Parathyroid adenoma (tissue), 2 donors: Measurements from ENCODE around the gene ARID3A.

Source experiments
- H2AFZ ChIP-seq: fragments of 300-600 bp; sonication (generic); one replicate; pipeline ENCODE4 v1.7.0; 2017; ENCODE audit warnings: antibody characterized with exemption, mild to moderate bottlenecking
- H3K27ac ChIP-seq: fragments of 300-600 bp; sonication (generic); one replicate; pipeline ENCODE4 v1.7.0; 2017
- H3K27me3 ChIP-seq: fragments of 300-600 bp; sonication (generic); one replicate; pipeline ENCODE4 v1.7.0; 2017; ENCODE audit warnings: low read length; ENCODE audit not compliant: control insufficient read depth, insufficient read depth
- H3K36me3 ChIP-seq: fragments of 300-600 bp; sonication (generic); one replicate; pipeline ENCODE4 v1.7.0; 2017; ENCODE audit warnings: low read length; ENCODE audit not compliant: control insufficient read depth, insufficient read depth
- H3K4me1 ChIP-seq: fragments of 300-600 bp; sonication (generic); one replicate; pipeline ENCODE4 v1.7.0; 2017; ENCODE audit warnings: control low read depth
- H3K4me2 ChIP-seq: fragments of 300-600 bp; sonication (generic); one replicate; pipeline ENCODE4 v1.7.0; 2017; ENCODE audit warnings: low read length
- H3K4me3 ChIP-seq: fragments of 300-600 bp; sonication (generic); one replicate; pipeline ENCODE4 v1.7.0; 2017; ENCODE audit warnings: low read depth, low read length
- H3K79me2 ChIP-seq: fragments of 300-600 bp; sonication (generic); one replicate; pipeline ENCODE4 v1.7.0; 2017; ENCODE audit warnings: control low read depth
- H3K9ac ChIP-seq: fragments of 300-600 bp; sonication (generic); one replicate; pipeline ENCODE4 v1.7.0; 2017; ENCODE audit warnings: mild to moderate bottlenecking
- H3K9me3 ChIP-seq: fragments of 300-600 bp; sonication (generic); one replicate; pipeline ENCODE4 v1.7.0; 2017; ENCODE audit warnings: low read length; ENCODE audit not compliant: control insufficient read depth
- CTCF ChIP-seq: fragments of 300-600 bp; sonication (generic); IDR thresholded peaks from one replicate; pipeline ENCODE4 v1.7.0; 2017; ENCODE audit warnings: antibody characterized with exemption, mild to moderate bottlenecking
- donor health status: primary hyperparathyroidism.

The ARID3A gene

GRCh38 chr19:953445-954271, 27.8 kb downstream of the ARID3A start:
- H3K4me2 ChIP-seq: peak overlapping the region; percentile 87
- H3K36me3 ChIP-seq: no peaks in the 10 kb centered on the region
- no peaks in the 10 kb centered on the region for H3K27me3 ChIP-seq
- peaks cover 10% of the 10 kb centered on the region for H3K4me1 ChIP-seq
- peaks cover 54% of the 10 kb centered on the region for H3K79me2 ChIP-seq
- no peak overlapping the region for H3K9ac ChIP-seq
- H2AFZ ChIP-seq: no peak overlapping the region
- H3K9me3 ChIP-seq: no peaks in the 10 kb centered on the region
- no peak overlapping the region for H3K4me3 ChIP-seq
- no peak overlapping the region for H3K27ac ChIP-seq
- no peak for TF ChIP-seq CTCF

- Histone ChIP-seq H3K4me3 (no peak overlapping the region), H3K79me2 (peaks cover 49% of the 10 kb centered on the region), H3K9ac (no peak overlapping the region), H3K36me3 (no peaks in the 10 kb centered on the region), H3K9me3 (no peaks in the 10 kb centered on the region), H2AFZ (no peak overlapping the region), H3K4me2 (no peak overlapping the region), H3K27ac (no peak overlapping the region), H3K27me3 (no peaks in the 10 kb centered on the region), H3K4me1 (peaks cover 10% of the 10 kb centered on the region)
- TF ChIP-seq CTCF: no peak
Measured at GRCh38 chr19:954272-954671, 28.4 kb downstream of the ARID3A start.

GRCh38 chr19:954672-955494, 29.0 kb downstream of the ARID3A start:
- no peak overlapping the region for H3K9ac ChIP-seq
- no peak overlapping the region for H2AFZ ChIP-seq
- H3K4me2 ChIP-seq: no peak overlapping the region
- H3K4me1 ChIP-seq: peaks cover 10% of the 10 kb centered on the region
- no peak overlapping the region for H3K4me3 ChIP-seq
- no peak overlapping the region for H3K27ac ChIP-seq
- no peak for TF ChIP-seq CTCF
- peaks cover 45% of the 10 kb centered on the region for H3K79me2 ChIP-seq
- H3K36me3 ChIP-seq: no peaks in the 10 kb centered on the region
- H3K9me3 ChIP-seq: no peaks in the 10 kb centered on the region
- no peaks in the 10 kb centered on the region for H3K27me3 ChIP-seq

- Histone ChIP-seq H3K4me2 (no peak overlapping the region), H2AFZ (no peak overlapping the region), H3K79me2 (peaks cover 41% of the 10 kb centered on the region), H3K36me3 (no peaks in the 10 kb centered on the region), H3K4me3 (no peak overlapping the region), H3K4me1 (peaks cover 10% of the 10 kb centered on the region), H3K27ac (no peak overlapping the region), H3K9ac (no peak overlapping the region), H3K9me3 (no peaks in the 10 kb centered on the region), H3K27me3 (no peaks in the 10 kb centered on the region)
- no peak for TF ChIP-seq CTCF
Measured at GRCh38 chr19:955803-956765, 30.2 kb downstream of the ARID3A start.
